Natural killer cell (primary cell): ENCODE results near the gene FCF1. TPM values are rescaled to one million over a fixed set of nuclear protein-coding genes. Genes with fewer than 3 reads are reported as not detected.

Source experiments
- ATAC-seq, 3 donors: fragments of 150-1000 bp in 2 of 3; fragments of 200-7000 bp in 1 of 3; cut with Tn5 transposase; 1 replicate in 1 of 3; 2 replicates in 2 of 3; pipeline ENCODE4 v1.10.0; 2021; ENCODE audit warnings: mild to moderate bottlenecking in 2 of 3, moderate library complexity in 2 of 3
- DNase-seq, 2 donors: peaks; one replicate each; pipeline versions ENCODE4 v3.0.0 to v3.0.0-alpha.2; 2013 to 2021; ENCODE audit warnings: mixed read lengths in 1 of 2
- H3K27ac ChIP-seq: one replicate; pipeline ENCODE4 v1.5.1; 2013; ENCODE audit warnings: mild to moderate bottlenecking, low read length
- H3K27me3 ChIP-seq: one replicate; pipeline ENCODE4 v1.6.1; 2013; ENCODE audit warnings: low read length; ENCODE audit not compliant: control insufficient read depth, insufficient read depth
- H3K36me3 ChIP-seq: one replicate; pipeline ENCODE4 v1.6.1; 2013; ENCODE audit warnings: low read length; ENCODE audit not compliant: control insufficient read depth, insufficient read depth
- H3K4me1 ChIP-seq: one replicate; pipeline ENCODE4 v1.6.1; 2013; ENCODE audit warnings: low read length; ENCODE audit not compliant: control insufficient read depth, insufficient read depth
- H3K4me3 ChIP-seq: one replicate; pipeline ENCODE4 v1.5.1; 2013; ENCODE audit warnings: low read length
- H3K9me3 ChIP-seq: one replicate; pipeline ENCODE4 v1.6.1; 2013; ENCODE audit warnings: low read length; ENCODE audit not compliant: control insufficient read depth, insufficient read depth
- H3K27ac Mint-ChIP-seq, 2 donors: one replicate each; pipeline ENCODE4 v1.8.0; 2022; ENCODE audit warnings: mild to moderate bottlenecking in 2 of 2, mixed read lengths in 2 of 2, moderate library complexity in 1 of 2
- H3K27me3 Mint-ChIP-seq, 2 donors: one replicate each; pipeline ENCODE4 v1.8.0; 2022; ENCODE audit warnings: low read depth in 2 of 2, mixed read lengths in 2 of 2
- H3K36me3 Mint-ChIP-seq: one replicate; pipeline ENCODE4 v1.8.0; 2022; ENCODE audit warnings: mixed read lengths
- H3K4me1 Mint-ChIP-seq, 2 donors: one replicate each; pipeline ENCODE4 v1.8.0; 2022; ENCODE audit warnings: mixed read lengths in 2 of 2
- H3K4me3 Mint-ChIP-seq: one replicate; pipeline ENCODE4 v1.8.0; 2022; ENCODE audit warnings: mild to moderate bottlenecking, moderate library complexity, mixed read lengths
- H3K9me3 Mint-ChIP-seq, 2 donors: one replicate each; pipeline ENCODE4 v1.8.0; 2022; ENCODE audit warnings: mixed read lengths in 2 of 2
- CTCF ChIP-seq: fragments of 200-600 bp; IDR thresholded peaks from one replicate; pipeline ENCODE4 v1.8.0; 2022; ENCODE audit warnings: antibody characterized with exemption
- WGBS: methylation state at CpG from one replicate; pipeline ENCODE4 v1.1.7; 2013; ENCODE audit warnings: missing lambda C conversion rate; ENCODE audit not compliant: insufficient coverage; 5-methylcytosine and 5-hydroxymethylcytosine counted together
- intact Hi-C: fragments of 100-400 bp; cut with micrococcal nuclease; formaldehyde crosslinking; loops from one replicate; pipeline ENCODE4 v1.14.2; 2022
- total RNA-seq, 4 donors: library from RNA; stranded (reverse); fragments of 120-200 nt in 1 of 4; gene quantifications; one replicate each; pipeline versions ENCODE4 v1.2.3 to v1.2.4, GENCODE V29; 2013 to 2022

The FCF1 gene, protein sequence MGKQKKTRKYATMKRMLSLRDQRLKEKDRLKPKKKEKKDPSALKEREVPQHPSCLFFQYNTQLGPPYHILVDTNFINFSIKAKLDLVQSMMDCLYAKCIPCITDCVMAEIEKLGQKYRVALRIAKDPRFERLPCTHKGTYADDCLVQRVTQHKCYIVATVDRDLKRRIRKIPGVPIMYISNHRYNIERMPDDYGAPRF
- 10 to 100 TPM; 37.1 to 49.6 (median 40.4) TPM for total RNA-seq
- total RNA-seq (2013): 51.4 TPM

- peak within 1 kb of the TSS; percentile 76 for H3K4me3 ChIP-seq
- peak within 1 kb of the TSS; percentile 87 for H3K27ac ChIP-seq
- no peak for TF ChIP-seq CTCF
- Mint-ChIP-seq H3K9me3 (no peaks in the 10 kb centered on the region), H3K4me3 (peak within 1 kb of the TSS; percentile 97), H3K4me1 (peaks cover 50 to 54% of the 10 kb centered on the region in 2 donors), H3K27me3 (no peaks in the 10 kb centered on the region), H3K36me3 (peaks cover 7% of the 10 kb centered on the region), H3K27ac (peak within 1 kb of the TSS; percentile 97 to 99)
- intact Hi-C loops: loop anchor here (1.0 to 5.0 kb wide), 5 partner anchors 51 to 950 kb away; partner anchors contain the start of genes ERG28, ISCA2, NPC2 and TTLL5
- H3K4me1 ChIP-seq: peaks cover 7% of the 10 kb centered on the region
- WGBS: under 1% methylated on average over 29 of the region's 31 CpGs
- H3K27me3 ChIP-seq: no peaks in the 10 kb centered on the region
- ATAC-seq (peak; percentile 92 to 94 (median 93)), DNase-seq (peak; percentile 74 to 94)
- H3K9me3 ChIP-seq: no peaks in the 10 kb centered on the region
- H3K36me3 ChIP-seq: peaks cover 22% of the 10 kb centered on the region
Observed at GRCh38 chr14:74712499-74713394, at the start of gene FCF1, which contains the start of gene AREL1. Gene FCF1, plus strand, starts transcription at chr14:74713144. Its CDS starts 54 bp downstream, at chr14:74713198. Gene AREL1, minus strand, starts transcription at chr14:74713080. Its CDS starts 27,465 bp downstream, at chr14:74685615.

DNA sequence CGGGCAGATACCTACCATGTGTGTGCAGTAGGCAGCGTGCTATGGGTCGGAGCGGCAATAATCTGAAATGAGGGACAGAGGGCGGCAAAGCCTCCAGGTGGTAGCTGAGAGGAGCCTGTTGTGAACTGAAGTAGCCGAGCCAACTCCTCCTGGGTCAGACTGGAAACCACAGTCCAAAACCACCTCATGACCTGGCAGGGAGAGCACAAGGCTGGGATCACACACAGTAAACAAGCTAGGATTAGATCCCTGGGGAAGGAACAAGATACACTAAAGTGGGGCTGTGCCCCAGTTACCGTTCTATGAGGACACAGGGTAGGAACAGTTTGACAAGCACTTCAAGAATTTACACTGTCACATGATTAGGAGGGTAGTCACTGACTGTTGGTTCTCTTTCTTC lies 49.1 kb upstream of the FCF1 start:
- no peaks in the 10 kb centered on the region for H3K27me3 Mint-ChIP-seq
- intact Hi-C loops: no loop called here
- no peaks in the 10 kb centered on the region for H3K4me1 ChIP-seq
- H3K9me3 ChIP-seq: no peaks in the 10 kb centered on the region
- H3K27ac ChIP-seq: no peak overlapping the region
- H3K36me3 ChIP-seq: peaks cover 66% of the 10 kb centered on the region
- TF ChIP-seq CTCF: no peak
- DNase-seq (no peak), ATAC-seq (no peak)
- H3K27me3 ChIP-seq: no peaks in the 10 kb centered on the region
- peaks cover 7 to 12% of the 10 kb centered on the region in 2 donors for H3K4me1 Mint-ChIP-seq
- no peaks in the 10 kb centered on the region for H3K9me3 Mint-ChIP-seq
- no peak overlapping the region for H3K4me3 Mint-ChIP-seq
- no peak overlapping the region for H3K27ac Mint-ChIP-seq
- WGBS: 98% methylated on average over 7 of the region's 7 CpGs
- H3K36me3 Mint-ChIP-seq: peaks cover 30% of the 10 kb centered on the region
- no peak overlapping the region for H3K4me3 ChIP-seq

GRCh38 chr14:74664717-74665116 lies 48.2 kb upstream of the FCF1 start:
- Mint-ChIP-seq H3K27me3 (no peaks in the 10 kb centered on the region), H3K27ac (no peak overlapping the region), H3K4me1 (peaks cover 15 to 17% of the 10 kb centered on the region in 2 donors), H3K36me3 (peaks cover 38% of the 10 kb centered on the region), H3K4me3 (no peak overlapping the region), H3K9me3 (no peaks in the 10 kb centered on the region)
- 100% methylated on average over 2 of the region's 2 CpGs for WGBS
- Histone ChIP-seq H3K27ac (no peak overlapping the region), H3K36me3 (peaks cover 73% of the 10 kb centered on the region), H3K9me3 (no peaks in the 10 kb centered on the region), H3K4me1 (no peaks in the 10 kb centered on the region), H3K27me3 (no peaks in the 10 kb centered on the region), H3K4me3 (no peak overlapping the region)
- TF ChIP-seq CTCF: no peak
- DNase-seq: no peak
- intact Hi-C loops: no loop called here
- no peak for ATAC-seq
